ENCODE measurements around the gene ASB2. TPM values are rescaled to one million over a fixed set of nuclear protein-coding genes. Genes with fewer than 3 reads are reported as not detected.

ASB2 gene
- total RNA-seq, 1 donor from 2014 or later, result 58.6 TPM

DNA sequence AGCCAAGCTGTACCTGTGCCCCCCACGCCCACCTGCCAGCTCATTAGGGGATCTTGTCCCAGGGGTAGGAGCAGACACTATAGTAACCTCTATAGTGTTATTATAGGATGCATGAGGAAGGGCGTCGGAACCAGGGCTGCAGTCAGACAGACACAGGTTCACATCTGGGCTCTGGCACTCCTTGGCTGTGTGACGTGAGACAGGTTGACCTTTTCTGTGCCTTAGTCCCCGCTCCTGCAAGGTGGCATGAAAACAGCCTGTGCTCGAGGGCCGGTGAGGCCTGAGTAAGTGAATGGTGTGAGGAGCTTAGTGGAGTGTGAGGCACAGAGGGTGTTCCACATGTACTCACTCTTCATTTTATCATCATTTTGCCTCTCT, 19.0 kb downstream of the ASB2 start:
- no peaks in the 10 kb centered on the region for H3K9me3 ChIP-seq
- intact Hi-C loops (cut with DNase I), result no loop called here
- H3K4me1 ChIP-seq, result peaks cover 6 to 43% of the 10 kb centered on the region in 2 donors
- peak overlapping the region; percentile 51 to 53 for H3K27ac ChIP-seq
- TF ChIP-seq, protein P1, sequence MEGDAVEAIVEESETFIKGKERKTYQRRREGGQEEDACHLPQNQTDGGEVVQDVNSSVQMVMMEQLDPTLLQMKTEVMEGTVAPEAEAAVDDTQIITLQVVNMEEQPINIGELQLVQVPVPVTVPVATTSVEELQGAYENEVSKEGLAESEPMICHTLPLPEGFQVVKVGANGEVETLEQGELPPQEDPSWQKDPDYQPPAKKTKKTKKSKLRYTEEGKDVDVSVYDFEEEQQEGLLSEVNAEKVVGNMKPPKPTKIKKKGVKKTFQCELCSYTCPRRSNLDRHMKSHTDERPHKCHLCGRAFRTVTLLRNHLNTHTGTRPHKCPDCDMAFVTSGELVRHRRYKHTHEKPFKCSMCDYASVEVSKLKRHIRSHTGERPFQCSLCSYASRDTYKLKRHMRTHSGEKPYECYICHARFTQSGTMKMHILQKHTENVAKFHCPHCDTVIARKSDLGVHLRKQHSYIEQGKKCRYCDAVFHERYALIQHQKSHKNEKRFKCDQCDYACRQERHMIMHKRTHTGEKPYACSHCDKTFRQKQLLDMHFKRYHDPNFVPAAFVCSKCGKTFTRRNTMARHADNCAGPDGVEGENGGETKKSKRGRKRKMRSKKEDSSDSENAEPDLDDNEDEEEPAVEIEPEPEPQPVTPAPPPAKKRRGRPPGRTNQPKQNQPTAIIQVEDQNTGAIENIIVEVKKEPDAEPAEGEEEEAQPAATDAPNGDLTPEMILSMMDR (IDR thresholded peaks at IDR 0.05), result no peak
- peaks cover 21 to 27% of the 10 kb centered on the region in 2 donors for H3K36me3 ChIP-seq
- no peak overlapping the region for H3K4me3 ChIP-seq
- H3K27me3 ChIP-seq, result no peaks in the 10 kb centered on the region
- DNase-seq (ENCODE audit: low spot score in 2 of 2), result no peak

DNA sequence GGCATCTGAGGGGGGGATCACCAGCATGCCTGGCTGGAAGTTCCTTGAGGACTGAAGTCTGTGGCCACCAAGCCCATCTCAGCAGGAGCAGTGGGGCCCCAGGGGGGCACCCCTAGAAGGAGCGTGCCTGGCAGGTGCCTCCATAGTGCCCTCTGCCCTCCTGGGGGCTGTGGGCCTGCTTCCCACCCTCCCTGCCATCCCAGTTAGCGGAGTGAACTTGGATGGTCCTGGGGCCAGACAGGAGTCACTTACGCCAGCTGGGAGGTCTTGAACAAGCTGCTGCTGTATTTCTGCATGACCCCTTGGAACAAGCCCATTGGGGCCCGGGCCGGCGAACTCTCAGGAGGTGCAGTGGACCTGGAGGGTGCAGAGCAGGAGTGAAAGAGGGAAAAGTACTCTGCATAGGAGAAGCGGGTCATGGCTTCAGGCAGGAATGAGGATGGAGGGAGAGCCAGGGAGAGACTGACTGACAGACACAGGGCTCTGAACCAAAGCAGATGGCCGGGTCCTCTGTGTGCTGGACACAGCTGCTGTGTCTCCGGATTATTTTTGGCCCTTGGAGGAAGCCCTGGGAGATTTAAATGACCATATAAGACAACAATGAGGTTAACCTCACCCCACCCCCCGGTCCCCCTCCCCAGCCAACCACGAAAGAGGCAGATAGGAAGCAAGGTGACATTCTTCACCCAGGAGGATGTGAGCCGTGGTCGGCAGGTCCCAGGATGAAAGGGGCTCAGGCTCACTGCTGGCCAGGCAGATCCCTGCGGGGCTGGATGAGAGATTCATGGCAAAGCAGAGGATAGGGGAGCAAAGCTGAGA, 19.6 kb downstream of the ASB2 start:
- H3K4me3 ChIP-seq, result no peak overlapping the region
- H3K4me1 ChIP-seq, result peaks cover 6 to 43% of the 10 kb centered on the region in 2 donors
- TF ChIP-seq, protein P1 (IDR thresholded peaks at IDR 0.05), result no peak
- peak overlapping the region; percentile 51 to 53 for H3K27ac ChIP-seq
- H3K27me3 ChIP-seq, result no peaks in the 10 kb centered on the region
- H3K36me3 ChIP-seq, result peaks cover 23 to 32% of the 10 kb centered on the region in 2 donors
- DNase-seq (ENCODE audit: low spot score in 2 of 2), result no peak
- H3K9me3 ChIP-seq, result no peaks in the 10 kb centered on the region
- intact Hi-C loops (cut with DNase I), result no loop called here

DNA sequence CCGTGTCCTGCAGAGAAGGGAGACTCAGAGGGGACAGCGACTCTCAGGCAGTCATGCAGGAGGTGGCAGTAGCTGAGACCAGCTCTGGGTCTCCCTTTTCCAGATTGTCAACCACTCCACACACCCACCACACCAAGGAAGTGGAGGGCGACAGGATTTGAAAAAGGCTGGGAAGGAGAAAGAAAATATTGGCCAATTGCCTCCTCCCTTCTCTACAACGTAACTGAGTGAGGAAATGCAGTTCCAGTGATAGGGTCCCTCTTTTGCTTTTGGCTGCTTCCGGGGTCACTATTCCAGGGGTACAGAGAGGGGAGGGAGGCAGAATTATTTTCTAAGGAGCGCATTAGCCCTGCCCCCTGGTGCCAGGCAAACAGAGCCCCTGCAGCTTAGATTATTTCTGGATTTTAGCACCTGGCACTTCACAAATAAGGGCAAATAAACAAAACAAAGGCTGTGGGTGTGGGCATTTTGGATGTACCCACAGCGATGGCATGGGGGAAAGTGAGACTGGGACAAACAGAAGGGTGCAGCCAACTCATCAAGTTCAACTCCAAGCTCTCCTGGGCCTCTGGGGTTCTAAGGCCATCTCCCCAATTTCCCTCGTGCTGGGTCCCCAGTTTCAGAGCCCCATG, 20.4 kb downstream of the ASB2 start:
- H3K27ac ChIP-seq, result peak overlapping the region; percentile 51 to 53
- no peaks in the 10 kb centered on the region for H3K27me3 ChIP-seq
- no peak for DNase-seq (ENCODE audit: low spot score in 2 of 2)
- no peaks in the 10 kb centered on the region for H3K9me3 ChIP-seq
- peaks cover 6 to 43% of the 10 kb centered on the region in 2 donors for H3K4me1 ChIP-seq
- TF ChIP-seq, protein P1 (IDR thresholded peaks at IDR 0.05), result no peak
- no peak overlapping the region for H3K4me3 ChIP-seq
- peaks cover 30 to 32% of the 10 kb centered on the region in 2 donors for H3K36me3 ChIP-seq
- intact Hi-C loops (cut with DNase I), result no loop called here

DNA sequence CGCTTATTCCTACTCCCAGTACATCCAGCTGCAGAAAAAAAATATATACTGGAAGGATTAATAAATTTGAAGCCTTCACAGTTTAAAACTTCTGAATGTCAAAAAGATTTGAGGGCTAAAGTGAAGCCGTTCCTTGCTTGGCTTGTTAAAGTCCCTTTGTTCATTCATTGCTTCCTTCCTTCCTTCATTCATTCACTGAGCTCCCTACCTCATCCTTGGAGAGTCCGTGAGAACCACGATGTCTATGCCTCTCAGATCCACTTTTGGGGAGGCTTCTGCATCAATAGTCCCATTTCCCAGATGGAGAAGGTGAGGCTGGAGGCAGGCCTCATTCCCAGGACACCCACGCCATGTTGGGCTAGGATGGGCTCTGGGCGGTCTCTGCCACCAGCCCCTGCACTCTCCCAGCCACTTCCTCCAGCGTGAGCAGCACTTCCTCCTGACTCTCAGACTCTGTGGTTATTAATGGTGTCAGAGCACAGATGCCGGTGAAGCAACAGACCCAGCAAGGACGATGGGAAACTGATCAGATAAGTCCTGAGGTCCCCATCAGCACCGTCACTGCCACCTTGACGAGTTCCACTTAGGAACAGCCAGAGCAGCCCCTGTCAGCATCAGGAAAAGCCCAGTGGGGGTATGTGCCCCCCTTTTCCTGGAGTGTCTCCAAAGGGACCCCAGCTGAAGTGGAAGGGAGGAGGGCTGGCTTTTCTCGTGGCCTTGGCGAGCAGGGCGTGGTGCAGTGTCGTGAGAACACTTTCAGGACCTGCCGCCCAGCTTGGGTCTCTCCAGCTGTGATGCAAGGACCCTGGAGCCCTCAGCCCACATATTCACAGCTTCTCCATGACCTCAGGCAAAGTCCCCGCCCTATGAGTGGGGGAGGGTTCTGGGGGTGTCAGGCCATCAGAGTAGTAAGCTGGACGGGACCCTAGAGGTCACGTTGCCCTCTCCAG, 21.2 kb downstream of the ASB2 start:
- intact Hi-C loops (cut with DNase I), result no loop called here
- TF ChIP-seq, protein P1 (IDR thresholded peaks at IDR 0.05), result no peak
- Histone ChIP-seq H3K4me3 (no peak overlapping the region), H3K27me3 (no peaks in the 10 kb centered on the region), H3K27ac (peak overlapping the region; percentile 8 to 53), H3K36me3 (peaks cover 38 to 40% of the 10 kb centered on the region in 2 donors), H3K4me1 (peaks cover 6 to 43% of the 10 kb centered on the region in 2 donors), H3K9me3 (no peaks in the 10 kb centered on the region)
- no peak for DNase-seq (ENCODE audit: low spot score in 2 of 2)

DNA sequence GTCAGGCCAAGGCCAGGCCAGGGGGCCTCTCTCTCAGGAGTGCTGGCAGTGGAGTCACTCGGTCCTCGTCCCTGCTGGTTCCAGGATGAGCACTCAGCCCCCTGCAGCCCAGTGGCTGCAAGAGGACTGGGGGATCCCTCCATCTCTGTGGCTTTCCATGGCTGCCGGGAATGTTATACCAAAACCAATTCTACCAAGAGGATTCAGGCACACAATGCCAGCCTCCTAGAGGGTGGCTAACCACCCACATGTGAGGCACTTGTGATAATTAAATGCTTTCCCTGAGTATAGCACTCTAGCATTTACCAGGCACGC, 21.9 kb downstream of the ASB2 start:
- peaks cover 42 to 47% of the 10 kb centered on the region in 2 donors for H3K36me3 ChIP-seq
- no peaks in the 10 kb centered on the region for H3K9me3 ChIP-seq
- peak overlapping the region in 1 of 2 donors; percentile 9 for H3K27ac ChIP-seq
- TF ChIP-seq, protein P1 (IDR thresholded peaks at IDR 0.05), result no peak
- H3K4me1 ChIP-seq, result peaks cover 6 to 37% of the 10 kb centered on the region in 2 donors
- H3K4me3 ChIP-seq, result no peak overlapping the region
- no peak for DNase-seq (ENCODE audit: low spot score in 2 of 2)
- no peaks in the 10 kb centered on the region for H3K27me3 ChIP-seq
- intact Hi-C loops (cut with DNase I), result no loop called here

All from ascending aorta (tissue), 2 donors.